ENCODE results near the gene ADNP. TPM values are rescaled to one million over a fixed set of nuclear protein-coding genes. Genes with fewer than 3 reads are reported as not detected.
A peak's percentile ranks its signal among the peaks of the same experiment; 100 is the strongest.

ADNP gene
- total RNA-seq, 1 experiment from 2014 or later: 143 TPM

- no peak overlapping the region for H3K18ac ChIP-seq (ENCODE audit: insufficient read length, low read depth, low read length)
- H3K79me2 ChIP-seq (ENCODE audit: insufficient read depth, low read length): no peaks in the 10 kb centered on the region
- Mint-ChIP-seq H3K27ac (peak overlapping the region in 1 of 3 experiments; percentile 24; a peak in 1 of 7 replicates), H3K9me3 (no peaks in the 10 kb centered on the region), H3K4me1 (peaks cover 19 to 29% of the 10 kb centered on the region in 2 experiments), H3K36me3 (ENCODE audit: insufficient read depth in 1 of 3, low read depth in 3 of 3) (peaks cover 0 to 2% (median 0%) of the 10 kb centered on the region in 3 experiments; a peak in 1 of 7 replicates), H3K4me3 (no peak overlapping the region), H3K27me3 (ENCODE audit: low read depth) (no peaks in the 10 kb centered on the region)
- no peak overlapping the region for H3K23ac ChIP-seq (ENCODE audit: insufficient read length, low read depth, low read length)
- H4K5ac ChIP-seq (ENCODE audit: insufficient read length, low read depth, low read length): no peak overlapping the region
- no peaks in the 10 kb centered on the region for H3K9me3 ChIP-seq (ENCODE audit: control insufficient read depth, low read depth, low read length)
- DNase-seq: no peak
- H3K14ac ChIP-seq (ENCODE audit: insufficient read depth, low read length): no peak overlapping the region
- no peak overlapping the region for H2AK5ac ChIP-seq (ENCODE audit: insufficient read length, low read length)
- H3K23me2 ChIP-seq (ENCODE audit: insufficient read length, low read depth, low read length, poor library complexity, severe bottlenecking): no peaks in the 10 kb centered on the region
- no peak overlapping the region for H4K8ac ChIP-seq (replicated peaks; ENCODE audit: insufficient read length, low read depth, low read length)
- no CpG with 5 or more reads among the region's 5 CpGs for WGBS (ENCODE audit: extremely low coverage, insufficient read length, low lambda C conversion rate)
- H3T11ph ChIP-seq (ENCODE audit: low read length): no peak overlapping the region
- H2AFZ ChIP-seq (ENCODE audit: low read length): no peak overlapping the region
- no peak overlapping the region for H3K56ac ChIP-seq (ENCODE audit: insufficient read length, low read depth, low read length)
- no peak overlapping the region for H2BK120ac ChIP-seq (ENCODE audit: low read depth, low read length, poor library complexity, severe bottlenecking)
- H4K20me1 ChIP-seq (ENCODE audit: control insufficient read depth, insufficient read depth, insufficient read length): no peaks in the 10 kb centered on the region
- no peak overlapping the region for H2BK20ac ChIP-seq (ENCODE audit: low read depth, low read length, poor library complexity, severe bottlenecking)
- no peak overlapping the region for H3K27ac ChIP-seq (ENCODE audit: insufficient read length, low read depth, low read length)
- no peaks in the 10 kb centered on the region for H3K79me1 ChIP-seq (ENCODE audit: insufficient read depth, low read depth, low read length, poor library complexity, severe bottlenecking)
- H2BK12ac ChIP-seq (ENCODE audit: insufficient read length, low read depth, low read length): no peak overlapping the region
- H3K4me1 ChIP-seq (ENCODE audit: insufficient read depth, low read length): no peaks in the 10 kb centered on the region; the same call in 1 of the 2 replicates
- no peaks in the 10 kb centered on the region for H3K27me3 ChIP-seq (ENCODE audit: insufficient read depth, low read length)
- H2BK15ac ChIP-seq (ENCODE audit: low read depth, low read length): no peak overlapping the region
- H3K4ac ChIP-seq (ENCODE audit: low read depth, low read length): no peak overlapping the region
- no peak overlapping the region for H4K91ac ChIP-seq (ENCODE audit: insufficient read length, low read depth, low read length)
- no peak overlapping the region for H3K9ac ChIP-seq (ENCODE audit: extremely low read depth, insufficient read length, low read length)
- TF ChIP-seq, protein P1, sequence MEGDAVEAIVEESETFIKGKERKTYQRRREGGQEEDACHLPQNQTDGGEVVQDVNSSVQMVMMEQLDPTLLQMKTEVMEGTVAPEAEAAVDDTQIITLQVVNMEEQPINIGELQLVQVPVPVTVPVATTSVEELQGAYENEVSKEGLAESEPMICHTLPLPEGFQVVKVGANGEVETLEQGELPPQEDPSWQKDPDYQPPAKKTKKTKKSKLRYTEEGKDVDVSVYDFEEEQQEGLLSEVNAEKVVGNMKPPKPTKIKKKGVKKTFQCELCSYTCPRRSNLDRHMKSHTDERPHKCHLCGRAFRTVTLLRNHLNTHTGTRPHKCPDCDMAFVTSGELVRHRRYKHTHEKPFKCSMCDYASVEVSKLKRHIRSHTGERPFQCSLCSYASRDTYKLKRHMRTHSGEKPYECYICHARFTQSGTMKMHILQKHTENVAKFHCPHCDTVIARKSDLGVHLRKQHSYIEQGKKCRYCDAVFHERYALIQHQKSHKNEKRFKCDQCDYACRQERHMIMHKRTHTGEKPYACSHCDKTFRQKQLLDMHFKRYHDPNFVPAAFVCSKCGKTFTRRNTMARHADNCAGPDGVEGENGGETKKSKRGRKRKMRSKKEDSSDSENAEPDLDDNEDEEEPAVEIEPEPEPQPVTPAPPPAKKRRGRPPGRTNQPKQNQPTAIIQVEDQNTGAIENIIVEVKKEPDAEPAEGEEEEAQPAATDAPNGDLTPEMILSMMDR (conservative IDR thresholded peaks at IDR 0.05): no peak
- H3K4me2 ChIP-seq (ENCODE audit: insufficient read depth, insufficient read length, low read length): no peak overlapping the region
- H2BK5ac ChIP-seq (ENCODE audit: insufficient read length, low read length): no peak overlapping the region
Observed at GRCh38 chr20:50856475-50857041, 74.7 kb downstream of the ADNP start.
